Breast epithelium (tissue), 4 donors: ENCODE data around the gene SLC26A4. TPM values are rescaled to one million over a fixed set of nuclear protein-coding genes. Genes with fewer than 3 reads are reported as not detected.

ENCODE experiments used
- DNase-seq, 2 donors: peaks; one replicate each; pipeline ENCODE4 v3.0.0-alpha.2; 2019; ENCODE audit warnings: low spot score in 2 of 2
- H3K27ac ChIP-seq, 2 donors: fragments of 200-600 bp; sonication (generic) in 1 of 2; one replicate each; pipeline ENCODE4 v1.5.1; 2016 to 2019; ENCODE audit warnings: mild to moderate bottlenecking in 1 of 2
- H3K27me3 ChIP-seq, 2 donors: fragments of 200-600 bp; sonication (generic) in 1 of 2; one replicate each; pipeline versions ENCODE4 v1.5.1 to v1.6.0; 2017 to 2019; ENCODE audit warnings: control low read depth in 1 of 2, mild to moderate bottlenecking in 1 of 2
- H3K36me3 ChIP-seq: fragments of 200-600 bp; one replicate; pipeline ENCODE4 v1.5.1; 2019
- H3K4me1 ChIP-seq, 2 donors: fragments of 200-600 bp; sonication (generic); one replicate each; pipeline ENCODE4 v1.5.1; 2016 to 2019; ENCODE audit warnings: control low read depth in 1 of 2
- H3K4me3 ChIP-seq, 3 donors: fragments of 200-600 bp; sonication (generic); 1 replicate in 2 of 3; 2 replicates in 1 of 3; pipeline ENCODE4 v1.5.1; 2016 to 2019; ENCODE audit warnings: mild to moderate bottlenecking in 3 of 3, moderate library complexity in 2 of 3
- H3K9me3 ChIP-seq, 2 donors: fragments of 200-600 bp; sonication (generic) in 1 of 2; one replicate each; pipeline ENCODE4 v1.5.1; 2016 to 2019; ENCODE audit warnings: control low read depth in 1 of 2
- CTCF ChIP-seq, 3 donors: fragments of 450-650 bp; IDR thresholded peaks; one replicate each; pipeline ENCODE4 v1.5.1; 2016 to 2017; ENCODE audit warnings: antibody characterized with exemption in 3 of 3, mild to moderate bottlenecking in 3 of 3, moderate library complexity in 3 of 3
- POLR2A ChIP-seq: fragments of 450-650 bp; IDR thresholded peaks from one replicate; pipeline ENCODE4 v1.6.1; 2016; ENCODE audit warnings: antibody characterized with exemption, mild to moderate bottlenecking, moderate library complexity
- POLR2AphosphoS5 ChIP-seq, 3 donors: sonication (generic); formaldehyde crosslinking; IDR thresholded peaks; one replicate each; pipeline ENCODE4 v1.6.1; 2017; ENCODE audit warnings: antibody characterized with exemption in 3 of 3
- intact Hi-C: fragments of 100-400 bp; cut with DNase I; formaldehyde crosslinking; loops from one replicate; pipeline ENCODE4 v1.15.1; 2023; ENCODE audit warnings: low total_unique reads
- total RNA-seq, 3 donors: library from RNA; depleted of rRNA; stranded (reverse); fragments of >200 nt; gene quantifications; one replicate each; pipeline ENCODE4 v1.1.0, GENCODE V29; 2016

The SLC26A4 gene
- total RNA-seq, 3 donors from 2014 or later, result 0.44 to 1.3 (median 0.48) TPM

GRCh38 chr7:107697321-107698049, 36.9 kb downstream of the SLC26A4 start:
- Histone ChIP-seq H3K36me3 (no peaks in the 10 kb centered on the region), H3K27me3 (no peaks in the 10 kb centered on the region), H3K4me3 (no peak overlapping the region), H3K27ac (no peak overlapping the region), H3K9me3 (no peaks in the 10 kb centered on the region), H3K4me1 (no peaks in the 10 kb centered on the region)
- DNase-seq, result no peak
- intact Hi-C loops, result no loop called here
- TF ChIP-seq CTCF (IDR thresholded peaks at IDR 0.05) (no peak), POLR2AphosphoS5 (IDR thresholded peaks at IDR 0.05) (no peak), POLR2A (no peak)

- Histone ChIP-seq H3K9me3 (no peaks in the 10 kb centered on the region), H3K4me1 (no peaks in the 10 kb centered on the region), H3K36me3 (no peaks in the 10 kb centered on the region), H3K27ac (no peak overlapping the region), H3K27me3 (no peaks in the 10 kb centered on the region), H3K4me3 (no peak overlapping the region)
- DNase-seq, result no peak
- TF ChIP-seq CTCF (IDR thresholded peaks at IDR 0.05) (no peak), POLR2AphosphoS5 (IDR thresholded peaks at IDR 0.05) (no peak), POLR2A (no peak)
- intact Hi-C loops, result no loop called here
Measured at GRCh38 chr7:107700570-107700969, 39.9 kb downstream of the SLC26A4 start.

DNA sequence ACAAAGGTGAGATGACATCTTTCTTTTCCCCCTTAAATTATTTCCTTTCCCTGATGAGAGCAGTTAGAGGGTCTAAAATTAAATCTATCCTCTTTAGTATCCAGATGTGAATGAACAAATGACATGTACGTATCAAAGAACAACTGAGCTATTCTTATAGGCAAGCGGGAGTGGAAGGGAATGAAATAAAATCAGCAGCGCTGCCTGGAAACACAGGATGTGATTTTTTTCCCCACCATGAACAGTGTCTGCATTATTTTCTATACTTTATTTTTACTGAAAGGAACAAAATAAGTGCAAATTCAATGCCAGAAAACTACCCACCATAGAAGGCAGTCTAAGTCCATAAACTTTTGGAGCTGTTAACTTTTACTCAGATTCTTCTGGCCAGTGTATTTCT, 40.6 kb downstream of the SLC26A4 start:
- H3K36me3 ChIP-seq, result no peaks in the 10 kb centered on the region
- no peaks in the 10 kb centered on the region for H3K27me3 ChIP-seq
- H3K9me3 ChIP-seq, result no peaks in the 10 kb centered on the region
- no peak for DNase-seq
- no peaks in the 10 kb centered on the region for H3K4me1 ChIP-seq
- TF ChIP-seq CTCF (IDR thresholded peaks at IDR 0.05) (no peak), POLR2AphosphoS5 (IDR thresholded peaks at IDR 0.05) (no peak), POLR2A (no peak)
- no peak overlapping the region for H3K4me3 ChIP-seq
- H3K27ac ChIP-seq, result no peak overlapping the region
- intact Hi-C loops, result no loop called here

GRCh38 chr7:107703219-107703618, 42.6 kb downstream of the SLC26A4 start:
- no peak for TF ChIP-seq POLR2A
- no peak for TF ChIP-seq CTCF (IDR thresholded peaks at IDR 0.05)
- TF ChIP-seq POLR2AphosphoS5 (IDR thresholded peaks at IDR 0.05), result no peak
- no peaks in the 10 kb centered on the region for H3K36me3 ChIP-seq
- no peak overlapping the region for H3K4me3 ChIP-seq
- no peak overlapping the region for H3K27ac ChIP-seq
- no peaks in the 10 kb centered on the region for H3K4me1 ChIP-seq
- H3K27me3 ChIP-seq, result no peaks in the 10 kb centered on the region
- no peak for DNase-seq
- H3K9me3 ChIP-seq, result no peaks in the 10 kb centered on the region
- intact Hi-C loops, result no loop called here

DNA sequence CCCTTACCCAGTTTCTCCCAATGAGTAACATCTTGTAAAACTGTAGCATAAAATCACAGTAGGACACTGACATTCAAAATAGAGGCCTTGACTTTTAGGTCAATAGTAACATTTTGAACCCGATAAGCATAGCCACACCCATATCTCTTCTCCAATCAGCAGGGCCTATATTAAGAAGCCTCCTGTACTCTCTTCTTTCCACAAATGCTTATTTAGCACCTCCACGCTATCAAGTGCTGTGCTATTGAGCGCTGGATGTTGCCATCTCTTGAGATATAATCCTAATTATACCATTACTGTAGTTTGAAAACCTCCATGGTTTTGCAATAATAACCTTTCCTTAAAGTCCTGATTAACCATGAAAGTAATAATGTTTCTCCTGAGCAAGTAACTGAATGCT, 43.2 kb downstream of the SLC26A4 start:
- intact Hi-C loops, result no loop called here
- no peak overlapping the region for H3K27ac ChIP-seq
- H3K4me1 ChIP-seq, result no peaks in the 10 kb centered on the region

More for the DNA sequence above, 43.2 kb downstream of the SLC26A4 start:
- Histone ChIP-seq H3K9me3 (no peaks in the 10 kb centered on the region), H3K36me3 (no peaks in the 10 kb centered on the region), H3K27me3 (no peaks in the 10 kb centered on the region), H3K4me3 (no peak overlapping the region)
- DNase-seq, result no peak
- no peak for TF ChIP-seq CTCF (IDR thresholded peaks at IDR 0.05)
- no peak for TF ChIP-seq POLR2A
- TF ChIP-seq POLR2AphosphoS5 (IDR thresholded peaks at IDR 0.05), result no peak
